HG02571 (cell line): ENCODE data around the gene KRT75.

ENCODE experiments used
- ATAC-seq: cut with Tn5 transposase; IDR thresholded peaks from one replicate; pipeline ENCODE4 v1.9.1; 2021; ENCODE audit warnings: mild to moderate bottlenecking, moderate library complexity; ENCODE audit not compliant: unreplicated experiment

The KRT75 gene

GRCh38 chr12:52440821-52441319 is 6.7 kb upstream of the KRT75 start:
- no peak for ATAC-seq

- ATAC-seq, result no peak
These were observed 5.7 kb upstream of the KRT75 start for GRCh38 chr12:52439845-52440244.

- ATAC-seq, result no peak
These were observed 5.2 kb upstream of the KRT75 start for GRCh38 chr12:52439420-52439819.

- ATAC-seq, result no peak
These were observed 4.4 kb upstream of the KRT75 start for GRCh38 chr12:52438305-52439301.

- no peak for ATAC-seq
These were observed 3.3 kb upstream of the KRT75 start for GRCh38 chr12:52437508-52437907.

- no peak for ATAC-seq
These were observed 2.8 kb upstream of the KRT75 start for GRCh38 chr12:52436828-52437474.

GRCh38 chr12:52436000-52436827 is 2.0 kb upstream of the KRT75 start:
- ATAC-seq, result no peak

GRCh38 chr12:52435659-52435999 is 1.5 kb upstream of the KRT75 start:
- no peak for ATAC-seq

- no peak for ATAC-seq
These were observed 774 bp upstream of the KRT75 start for GRCh38 chr12:52434760-52435530.

- no peak for ATAC-seq
These were observed 580 bp downstream of the KRT75 start for GRCh38 chr12:52433501-52434080.

GRCh38 chr12:52432559-52433207 is 1.5 kb downstream of the KRT75 start:
- ATAC-seq, result no peak

- no peak for ATAC-seq
These were observed 6.0 kb downstream of the KRT75 start for GRCh38 chr12:52428121-52428520.

- ATAC-seq, result no peak
These were observed 7.1 kb downstream of the KRT75 start for GRCh38 chr12:52427083-52427482.

- ATAC-seq, result no peak
These were observed 8.1 kb downstream of the KRT75 start for GRCh38 chr12:52426034-52426433.

- ATAC-seq, result no peak
These were observed 8.7 kb downstream of the KRT75 start for GRCh38 chr12:52425466-52425865.

GRCh38 chr12:52423661-52424500 is 10.3 kb downstream of the KRT75 start:
- ATAC-seq, result no peak

- no peak for ATAC-seq
These were observed 11.1 kb downstream of the KRT75 start for GRCh38 chr12:52423035-52423434.

- ATAC-seq, result no peak
These were observed 14.5 kb downstream of the KRT75 start for GRCh38 chr12:52419656-52420055.
